HepG2 (cell line): Measurements from ENCODE around the gene CGREF1. TPM values are rescaled to one million over a fixed set of nuclear protein-coding genes. Genes with fewer than 3 reads are reported as not detected.
A peak's percentile ranks its signal among the peaks of the same experiment; 100 is the strongest.

Experiments
- ETV5 ChIP-seq: IDR thresholded peaks from 2 replicates; pipeline ENCODE4 v1.6.1; 2018; ENCODE audit warnings: missing biosample characterization, missing genetic modification reagents, inconsistent platforms, borderline replicate concordance
- HNRNPUL1 ChIP-seq: fragments of 200-400 bp; formaldehyde crosslinking; IDR thresholded peaks from 2 replicates; pipeline ENCODE4 v1.6.1; 2017; ENCODE audit warnings: low read depth, mild to moderate bottlenecking, low read length, moderate library complexity
- HOXA3 ChIP-seq: sonication (generic); formaldehyde crosslinking; IDR thresholded peaks from 2 replicates; pipeline ENCODE4 v1.5.0; 2020; ENCODE audit warnings: missing genetic modification reagents
- IKZF4 ChIP-seq: sonication (generic); formaldehyde crosslinking; IDR thresholded peaks from 2 replicates; pipeline ENCODE4 v1.5.1; 2020; ENCODE audit warnings: borderline replicate concordance, mild to moderate bottlenecking, low read depth, missing genetic modification reagents; ENCODE audit errors: not compliant biosample characterization
- KLF12 ChIP-seq: sonication (generic); formaldehyde crosslinking; IDR thresholded peaks from 2 replicates; pipeline ENCODE4 v1.4.0; 2020; ENCODE audit warnings: missing genetic modification reagents, borderline replicate concordance
- NFIC ChIP-seq: IDR thresholded peaks from 2 replicates; pipeline ENCODE4 v1.6.1; 2012; ENCODE audit warnings: mild to moderate bottlenecking, low read length, inconsistent platforms
- TBL1XR1 ChIP-seq: fragments of 150-350 bp; IDR thresholded peaks from 2 replicates; pipeline ENCODE4 v1.6.1; 2014; ENCODE audit warnings: borderline replicate concordance, low read length; ENCODE audit not compliant: partially characterized antibody
- ZNF136 ChIP-seq: sonication (generic); formaldehyde crosslinking; IDR thresholded peaks from 2 replicates; pipeline ENCODE4 v1.8.1; 2022; ENCODE audit warnings: low read depth, mild to moderate bottlenecking, moderate library complexity, missing genetic modification reagents
- ZNF138 ChIP-seq: sonication (generic); formaldehyde crosslinking; IDR thresholded peaks from 2 replicates; pipeline ENCODE4 v1.5.0; 2020; ENCODE audit warnings: mild to moderate bottlenecking, low read depth, missing genetic modification reagents
- ZNF501 ChIP-seq: sonication (generic); formaldehyde crosslinking; IDR thresholded peaks from 2 replicates; pipeline ENCODE4 v1.5.1; 2020; ENCODE audit warnings: mild to moderate bottlenecking, moderate library complexity, missing genetic modification reagents
- ZNF598 ChIP-seq: sonication (generic); formaldehyde crosslinking; IDR thresholded peaks from 2 replicates; pipeline ENCODE4 v1.5.1; 2020; ENCODE audit warnings: mild to moderate bottlenecking, missing genetic modification reagents, borderline replicate concordance
- polyA plus RNA-seq, 8 experiments: library from polyadenylated mRNA; depleted of rRNA in 3 of 8; stranded (reverse) in 7 of 8; unstranded in 1 of 8; fragments of >200 nt; fragmentation: Illumina TruSeq in 4 of 8; extraction: Trizol in 4 of 8; gene quantifications; 2 replicates each; pipeline versions ENCODE4 v1.2.1 to v1.2.3, GENCODE V29; 2011 to 2016; ENCODE audit warnings: low read depth in 4 of 8, missing spikeins in 1 of 8, mixed read lengths in 1 of 8; ENCODE audit not compliant: insufficient read depth in 1 of 8
- total RNA-seq, 5 experiments: library from RNA; depleted of rRNA; stranded (reverse); fragments of >200 nt; fragmentation: Illumina TruSeq; extraction: Trizol; gene quantifications; 2 replicates each; pipeline ENCODE4 v1.2.3, GENCODE V29; 2016; ENCODE audit warnings: low read depth in 1 of 5
- TF ChIP-seq, protein P1 (sequence below): sonication (generic); formaldehyde crosslinking; conservative IDR thresholded peaks from 2 replicates; pipeline ENCODE4 v1.4.0; 2020; ENCODE audit warnings: missing genetic modification reagents
- TF ChIP-seq, protein P2 (sequence below): fragments of 450-650 bp; IDR thresholded peaks from 2 replicates; pipeline ENCODE4 v1.6.1; 2016
- TF ChIP-seq, protein P3 (sequence below): sonication (generic); formaldehyde crosslinking; IDR thresholded peaks from 2 replicates; pipeline ENCODE4 v1.5.1; 2020; ENCODE audit warnings: mild to moderate bottlenecking, missing genetic modification reagents, moderate library complexity
- TF ChIP-seq, protein P4 (sequence below): sonication (generic); formaldehyde crosslinking; IDR thresholded peaks from 2 replicates; pipeline ENCODE4 v1.4.0; 2020; ENCODE audit warnings: missing genetic modification reagents, borderline replicate concordance

CGREF1 gene
- total and polyA plus RNA-seq, 2 of the 13 experiments (the other 11 are each of a cell fraction or from before 2014, with no cell fraction given): 13.9 to 23.4 TPM

DNA sequence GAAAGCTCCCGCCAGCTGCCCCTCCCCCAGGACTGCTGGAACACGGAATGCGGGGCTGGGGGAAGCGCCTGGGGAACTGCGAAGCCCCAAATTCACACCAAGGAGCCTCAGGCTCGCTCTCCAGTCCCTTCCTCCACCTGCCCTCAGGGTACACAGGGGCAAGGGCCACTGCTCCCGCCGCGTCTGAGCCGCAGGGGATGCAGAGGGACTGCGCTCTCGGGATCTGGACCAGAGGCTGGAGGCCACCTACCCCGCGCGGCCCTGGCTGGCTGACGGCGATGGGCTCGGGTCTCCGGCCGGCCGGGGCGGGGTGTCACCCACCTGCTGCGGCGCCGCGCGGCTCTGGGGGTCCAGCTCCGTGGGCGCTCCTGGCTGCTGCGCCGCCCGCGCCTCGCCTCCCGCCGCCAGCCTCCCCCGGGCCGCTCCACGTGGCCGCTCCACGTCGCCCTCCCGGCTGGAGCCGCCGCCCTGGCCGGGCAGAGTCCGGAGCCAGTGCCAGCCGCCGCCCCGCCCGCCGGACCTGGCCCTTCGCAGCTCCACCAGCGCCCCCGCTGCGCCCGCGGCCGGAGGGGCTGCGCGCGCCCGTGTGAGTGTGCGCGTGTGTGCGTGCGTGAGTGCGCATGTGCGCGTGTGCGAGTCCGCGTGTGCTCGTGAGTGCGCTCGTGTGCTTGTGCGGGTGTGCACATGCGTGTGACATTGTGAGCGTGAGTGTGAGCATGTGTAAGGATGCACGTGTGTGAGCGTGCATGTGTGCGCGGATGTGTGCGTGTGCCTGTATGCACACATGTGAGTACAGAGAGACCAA is at the start of gene CGREF1 (continued):
- TF ChIP-seq, protein P1, sequence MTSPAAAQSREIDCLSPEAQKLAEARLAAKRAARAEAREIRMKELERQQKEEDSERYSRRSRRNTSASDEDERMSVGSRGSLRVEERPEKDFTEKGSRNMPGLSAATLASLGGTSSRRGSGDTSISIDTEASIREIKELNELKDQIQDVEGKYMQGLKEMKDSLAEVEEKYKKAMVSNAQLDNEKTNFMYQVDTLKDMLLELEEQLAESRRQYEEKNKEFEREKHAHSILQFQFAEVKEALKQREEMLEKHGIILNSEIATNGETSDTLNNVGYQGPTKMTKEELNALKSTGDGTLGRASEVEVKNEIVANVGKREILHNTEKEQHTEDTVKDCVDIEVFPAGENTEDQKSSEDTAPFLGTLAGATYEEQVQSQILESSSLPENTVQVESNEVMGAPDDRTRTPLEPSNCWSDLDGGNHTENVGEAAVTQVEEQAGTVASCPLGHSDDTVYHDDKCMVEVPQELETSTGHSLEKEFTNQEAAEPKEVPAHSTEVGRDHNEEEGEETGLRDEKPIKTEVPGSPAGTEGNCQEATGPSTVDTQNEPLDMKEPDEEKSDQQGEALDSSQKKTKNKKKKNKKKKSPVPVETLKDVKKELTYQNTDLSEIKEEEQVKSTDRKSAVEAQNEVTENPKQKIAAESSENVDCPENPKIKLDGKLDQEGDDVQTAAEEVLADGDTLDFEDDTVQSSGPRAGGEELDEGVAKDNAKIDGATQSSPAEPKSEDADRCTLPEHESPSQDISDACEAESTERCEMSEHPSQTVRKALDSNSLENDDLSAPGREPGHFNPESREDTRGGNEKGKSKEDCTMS (CRISPR knock-in tag): no peak
- TF ChIP-seq TBL1XR1: no peak
- 0 out of 2 replicates have a peak, but pooled peaks have one; percentile 13 for TF ChIP-seq ETV5 (CRISPR knock-in tag)
- TF ChIP-seq ZNF501: no peak
- TF ChIP-seq NFIC: no peak
- TF ChIP-seq HOXA3: peak; percentile 74
- no peak for TF ChIP-seq ZNF598 (CRISPR knock-in tag)
- TF ChIP-seq, protein P2, sequence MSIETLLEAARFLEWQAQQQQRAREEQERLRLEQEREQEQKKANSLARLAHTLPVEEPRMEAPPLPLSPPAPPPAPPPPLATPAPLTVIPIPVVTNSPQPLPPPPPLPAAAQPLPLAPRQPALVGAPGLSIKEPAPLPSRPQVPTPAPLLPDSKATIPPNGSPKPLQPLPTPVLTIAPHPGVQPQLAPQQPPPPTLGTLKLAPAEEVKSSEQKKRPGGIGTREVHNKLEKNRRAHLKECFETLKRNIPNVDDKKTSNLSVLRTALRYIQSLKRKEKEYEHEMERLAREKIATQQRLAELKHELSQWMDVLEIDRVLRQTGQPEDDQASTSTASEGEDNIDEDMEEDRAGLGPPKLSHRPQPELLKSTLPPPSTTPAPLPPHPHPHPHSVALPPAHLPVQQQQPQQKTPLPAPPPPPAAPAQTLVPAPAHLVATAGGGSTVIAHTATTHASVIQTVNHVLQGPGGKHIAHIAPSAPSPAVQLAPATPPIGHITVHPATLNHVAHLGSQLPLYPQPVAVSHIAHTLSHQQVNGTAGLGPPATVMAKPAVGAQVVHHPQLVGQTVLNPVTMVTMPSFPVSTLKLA: peak; percentile 89
- TF ChIP-seq, protein P3, sequence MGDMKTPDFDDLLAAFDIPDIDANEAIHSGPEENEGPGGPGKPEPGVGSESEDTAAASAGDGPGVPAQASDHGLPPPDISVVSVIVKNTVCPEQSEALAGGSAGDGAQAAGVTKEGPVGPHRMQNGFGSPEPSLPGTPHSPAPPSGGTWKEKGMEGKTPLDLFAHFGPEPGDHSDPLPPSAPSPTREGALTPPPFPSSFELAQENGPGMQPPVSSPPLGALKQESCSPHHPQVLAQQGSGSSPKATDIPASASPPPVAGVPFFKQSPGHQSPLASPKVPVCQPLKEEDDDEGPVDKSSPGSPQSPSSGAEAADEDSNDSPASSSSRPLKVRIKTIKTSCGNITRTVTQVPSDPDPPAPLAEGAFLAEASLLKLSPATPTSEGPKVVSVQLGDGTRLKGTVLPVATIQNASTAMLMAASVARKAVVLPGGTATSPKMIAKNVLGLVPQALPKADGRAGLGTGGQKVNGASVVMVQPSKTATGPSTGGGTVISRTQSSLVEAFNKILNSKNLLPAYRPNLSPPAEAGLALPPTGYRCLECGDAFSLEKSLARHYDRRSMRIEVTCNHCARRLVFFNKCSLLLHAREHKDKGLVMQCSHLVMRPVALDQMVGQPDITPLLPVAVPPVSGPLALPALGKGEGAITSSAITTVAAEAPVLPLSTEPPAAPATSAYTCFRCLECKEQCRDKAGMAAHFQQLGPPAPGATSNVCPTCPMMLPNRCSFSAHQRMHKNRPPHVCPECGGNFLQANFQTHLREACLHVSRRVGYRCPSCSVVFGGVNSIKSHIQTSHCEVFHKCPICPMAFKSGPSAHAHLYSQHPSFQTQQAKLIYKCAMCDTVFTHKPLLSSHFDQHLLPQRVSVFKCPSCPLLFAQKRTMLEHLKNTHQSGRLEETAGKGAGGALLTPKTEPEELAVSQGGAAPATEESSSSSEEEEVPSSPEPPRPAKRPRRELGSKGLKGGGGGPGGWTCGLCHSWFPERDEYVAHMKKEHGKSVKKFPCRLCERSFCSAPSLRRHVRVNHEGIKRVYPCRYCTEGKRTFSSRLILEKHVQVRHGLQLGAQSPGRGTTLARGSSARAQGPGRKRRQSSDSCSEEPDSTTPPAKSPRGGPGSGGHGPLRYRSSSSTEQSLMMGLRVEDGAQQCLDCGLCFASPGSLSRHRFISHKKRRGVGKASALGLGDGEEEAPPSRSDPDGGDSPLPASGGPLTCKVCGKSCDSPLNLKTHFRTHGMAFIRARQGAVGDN (CRISPR knock-in tag): peak; percentile 80
- TF ChIP-seq, protein P4, sequence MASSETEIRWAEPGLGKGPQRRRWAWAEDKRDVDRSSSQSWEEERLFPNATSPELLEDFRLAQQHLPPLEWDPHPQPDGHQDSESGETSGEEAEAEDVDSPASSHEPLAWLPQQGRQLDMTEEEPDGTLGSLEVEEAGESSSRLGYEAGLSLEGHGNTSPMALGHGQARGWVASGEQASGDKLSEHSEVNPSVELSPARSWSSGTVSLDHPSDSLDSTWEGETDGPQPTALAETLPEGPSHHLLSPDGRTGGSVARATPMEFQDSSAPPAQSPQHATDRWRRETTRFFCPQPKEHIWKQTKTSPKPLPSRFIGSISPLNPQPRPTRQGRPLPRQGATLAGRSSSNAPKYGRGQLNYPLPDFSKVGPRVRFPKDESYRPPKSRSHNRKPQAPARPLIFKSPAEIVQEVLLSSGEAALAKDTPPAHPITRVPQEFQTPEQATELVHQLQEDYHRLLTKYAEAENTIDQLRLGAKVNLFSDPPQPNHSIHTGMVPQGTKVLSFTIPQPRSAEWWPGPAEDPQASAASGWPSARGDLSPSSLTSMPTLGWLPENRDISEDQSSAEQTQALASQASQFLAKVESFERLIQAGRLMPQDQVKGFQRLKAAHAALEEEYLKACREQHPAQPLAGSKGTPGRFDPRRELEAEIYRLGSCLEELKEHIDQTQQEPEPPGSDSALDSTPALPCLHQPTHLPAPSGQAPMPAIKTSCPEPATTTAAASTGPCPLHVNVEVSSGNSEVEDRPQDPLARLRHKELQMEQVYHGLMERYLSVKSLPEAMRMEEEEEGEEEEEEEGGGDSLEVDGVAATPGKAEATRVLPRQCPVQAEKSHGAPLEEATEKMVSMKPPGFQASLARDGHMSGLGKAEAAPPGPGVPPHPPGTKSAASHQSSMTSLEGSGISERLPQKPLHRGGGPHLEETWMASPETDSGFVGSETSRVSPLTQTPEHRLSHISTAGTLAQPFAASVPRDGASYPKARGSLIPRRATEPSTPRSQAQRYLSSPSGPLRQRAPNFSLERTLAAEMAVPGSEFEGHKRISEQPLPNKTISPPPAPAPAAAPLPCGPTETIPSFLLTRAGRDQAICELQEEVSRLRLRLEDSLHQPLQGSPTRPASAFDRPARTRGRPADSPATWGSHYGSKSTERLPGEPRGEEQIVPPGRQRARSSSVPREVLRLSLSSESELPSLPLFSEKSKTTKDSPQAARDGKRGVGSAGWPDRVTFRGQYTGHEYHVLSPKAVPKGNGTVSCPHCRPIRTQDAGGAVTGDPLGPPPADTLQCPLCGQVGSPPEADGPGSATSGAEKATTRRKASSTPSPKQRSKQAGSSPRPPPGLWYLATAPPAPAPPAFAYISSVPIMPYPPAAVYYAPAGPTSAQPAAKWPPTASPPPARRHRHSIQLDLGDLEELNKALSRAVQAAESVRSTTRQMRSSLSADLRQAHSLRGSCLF (CRISPR knock-in tag): no peak
- no peak for TF ChIP-seq HNRNPUL1
- no peak for TF ChIP-seq KLF12 (CRISPR knock-in tag)
- 0 out of 2 replicates have a peak, but pooled peaks have one; percentile 9 for TF ChIP-seq ZNF138 (CRISPR knock-in tag)
- TF ChIP-seq ZNF136 (CRISPR knock-in tag): no peak
- no peak for TF ChIP-seq IKZF4 (CRISPR knock-in tag)
